D341Med (cell line): Measurements from ENCODE around the gene WDR74.
"Not testable (repeated sequence)": the region's sequence is repeated elsewhere in the genome, so short reads cannot be mapped to it uniquely, and the experiment has no call there.

Source experiments
- DNase-seq: peaks from one replicate; pipeline ENCODE4 v3.0.0; 2012; ENCODE audit warnings: low spot score

Gene WDR74

DNA sequence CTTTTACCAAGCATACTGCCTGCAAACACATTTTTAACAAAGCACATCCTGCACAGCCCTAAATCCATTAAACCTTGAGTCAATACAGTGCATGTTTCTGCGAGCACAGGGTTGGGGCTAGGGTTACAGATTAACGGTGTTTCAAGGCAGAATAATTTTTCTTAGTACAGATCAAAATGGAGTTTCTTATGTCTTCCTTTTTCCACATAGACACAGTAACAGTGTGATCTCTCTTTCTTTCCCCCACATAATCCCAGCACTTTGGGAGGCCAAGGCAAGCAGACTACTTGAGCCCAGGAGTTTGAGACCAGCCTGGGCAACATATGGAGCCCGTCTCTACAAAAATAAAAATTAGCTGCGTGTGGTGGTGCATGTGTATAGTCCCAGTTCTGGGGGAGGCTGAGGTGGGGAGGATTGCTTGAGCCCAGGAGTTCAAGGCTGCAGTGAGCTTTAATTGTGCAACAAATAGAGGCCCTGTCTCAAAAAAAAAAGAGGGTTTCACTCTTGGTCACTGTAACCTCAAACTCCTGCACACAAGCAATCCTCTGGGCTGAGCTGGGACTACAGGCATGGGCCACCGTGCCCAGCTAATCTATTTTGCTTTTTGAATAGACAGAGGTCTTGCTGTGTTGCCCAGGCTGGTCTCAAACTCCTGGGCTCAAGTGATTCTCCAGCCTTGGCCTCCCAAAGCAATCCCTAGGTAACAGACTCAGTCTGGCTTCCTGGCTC lies 21.6 kb upstream of the WDR74 start:
- DNase-seq: no peak

GRCh38 chr11:62859281-62859703 lies 19.9 kb upstream of the WDR74 start:
- DNase-seq: not testable (repeated sequence)

GRCh38 chr11:62858201-62858600 lies 18.8 kb upstream of the WDR74 start:
- no peak for DNase-seq

GRCh38 chr11:62857541-62857982 lies 18.2 kb upstream of the WDR74 start:
- DNase-seq: no peak

DNA sequence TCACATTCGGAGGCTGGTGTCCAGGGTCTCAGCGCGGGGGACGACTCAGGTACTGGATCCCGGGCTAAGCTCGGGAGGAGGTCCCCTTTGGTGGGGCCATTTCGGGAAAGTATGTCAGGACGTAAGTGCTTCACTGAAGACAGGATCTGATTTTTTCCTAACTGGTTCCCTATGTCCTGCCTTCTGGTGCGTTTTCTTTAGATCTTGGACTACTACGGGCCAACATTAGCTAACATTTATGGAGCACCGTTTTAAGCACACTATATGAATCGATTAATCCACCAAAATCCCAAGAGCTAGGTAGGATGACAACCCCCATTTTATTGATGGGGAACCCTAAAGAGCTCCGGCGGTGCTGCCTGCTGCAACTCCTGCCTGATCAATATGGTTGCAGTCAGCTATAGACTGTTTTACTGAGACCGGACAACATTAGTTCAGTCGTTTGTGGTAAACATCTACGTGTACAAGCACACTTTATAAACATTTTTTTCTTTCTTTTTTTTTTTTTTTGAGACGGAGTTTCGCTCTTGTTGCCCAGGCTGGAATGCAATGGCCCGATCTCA lies 17.0 kb upstream of the WDR74 start:
- no peak for DNase-seq

DNA sequence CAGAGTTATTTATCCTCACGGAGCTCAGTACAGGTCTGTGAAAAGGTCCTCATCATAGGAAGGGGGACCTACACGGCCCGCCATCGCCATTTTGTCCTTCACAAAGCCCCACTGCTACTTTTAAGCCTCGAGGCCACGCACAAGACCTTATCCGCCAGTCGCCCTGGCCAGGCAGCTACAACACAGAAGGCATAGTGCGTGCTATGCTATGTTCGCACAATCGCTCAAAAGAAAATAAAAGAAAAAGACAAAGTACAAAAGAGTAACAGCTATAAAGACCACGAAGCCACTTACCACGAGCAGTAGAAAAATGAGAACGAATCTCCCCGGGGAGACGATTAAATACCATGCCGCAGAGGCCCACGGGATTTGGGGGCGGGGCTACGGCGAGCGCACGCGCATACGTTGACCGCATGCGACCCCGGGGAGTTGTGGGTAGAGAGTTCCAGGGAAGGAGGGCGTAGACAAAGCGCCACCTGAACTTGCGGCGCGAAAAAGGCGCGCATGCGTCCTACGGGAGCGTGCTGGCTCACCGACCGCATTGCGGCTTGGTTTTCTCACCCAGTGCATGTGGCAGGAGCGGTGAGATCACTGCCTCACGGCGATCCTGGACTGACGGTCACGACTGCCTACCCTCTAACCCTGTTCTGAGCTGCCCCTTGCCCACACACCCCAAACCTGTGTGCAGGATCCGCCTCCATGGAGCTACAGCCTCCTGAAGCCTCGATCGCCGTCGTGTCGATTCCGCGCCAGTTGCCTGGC lies 16.4 kb upstream of the WDR74 start:
- peak; percentile 93 for DNase-seq

DNA sequence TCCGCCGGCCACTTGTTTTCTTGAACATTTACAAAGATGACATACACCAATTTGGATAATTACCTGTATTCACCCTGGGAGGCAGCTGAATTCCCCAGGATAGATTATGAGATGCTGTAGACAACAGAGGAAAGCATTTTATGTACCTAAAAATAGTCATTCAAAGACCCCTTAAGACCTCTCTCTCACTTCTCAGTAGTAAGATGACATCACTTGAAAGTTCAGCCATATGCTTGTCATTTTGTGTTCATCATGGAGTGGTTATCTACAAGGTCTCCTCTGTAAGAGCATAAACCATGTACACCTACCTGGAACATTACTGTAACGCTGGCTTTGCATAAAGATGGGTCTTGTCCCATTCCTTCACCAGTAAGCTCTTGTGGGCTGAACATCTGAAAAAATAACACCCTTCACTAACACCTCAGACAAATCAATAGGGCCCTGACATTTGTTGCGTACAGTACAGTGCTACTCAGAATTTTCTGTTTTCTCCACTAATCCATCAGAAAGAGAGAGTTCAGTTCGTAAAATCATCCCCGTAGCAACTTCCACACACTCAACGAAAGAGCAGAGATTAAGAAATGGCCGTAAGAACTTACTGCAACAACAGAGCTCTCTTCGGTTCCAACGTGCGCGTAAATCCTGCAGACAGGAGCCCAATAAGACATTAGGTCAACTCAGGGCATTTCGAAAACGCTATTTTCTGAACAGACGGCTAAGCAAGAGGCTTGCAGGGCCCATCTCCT lies 15.6 kb upstream of the WDR74 start:
- no peak for DNase-seq

DNA sequence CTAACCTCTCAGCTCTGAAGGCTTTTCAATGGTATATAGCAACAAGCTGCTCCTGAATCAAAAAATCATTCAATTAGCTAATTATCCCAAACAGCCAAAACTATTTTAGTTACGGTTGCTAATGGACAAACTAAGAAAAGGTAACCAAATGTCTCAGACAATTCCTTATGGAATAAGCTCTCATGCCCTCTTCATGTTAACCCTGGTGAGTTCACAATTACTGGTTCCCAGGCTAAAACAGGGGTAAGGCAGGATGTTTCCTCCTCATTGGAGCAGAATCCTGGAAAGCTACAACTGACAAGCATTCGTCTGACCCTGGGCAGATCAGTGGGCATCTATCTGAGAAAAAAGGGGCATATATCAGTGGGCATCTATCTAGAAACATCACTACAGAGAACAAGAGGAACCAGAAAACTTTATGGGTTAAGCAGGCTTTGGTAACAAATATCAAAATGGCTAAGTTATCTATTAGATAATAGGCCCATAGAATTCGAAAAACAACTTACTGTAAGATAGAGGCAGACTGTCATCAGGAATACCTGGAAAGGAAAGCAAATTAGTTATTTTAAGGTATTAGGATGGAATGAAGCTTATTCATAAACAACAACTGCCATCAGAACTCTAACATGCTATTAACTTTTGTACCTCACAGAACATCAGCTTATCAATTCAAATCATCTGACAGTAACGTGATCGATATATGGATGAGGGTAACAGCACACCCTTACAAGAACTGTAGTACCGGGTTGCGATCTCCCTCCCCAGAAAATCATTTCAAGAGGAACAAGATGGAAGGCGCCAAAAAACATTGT lies 14.8 kb upstream of the WDR74 start:
- DNase-seq: no peak

DNA sequence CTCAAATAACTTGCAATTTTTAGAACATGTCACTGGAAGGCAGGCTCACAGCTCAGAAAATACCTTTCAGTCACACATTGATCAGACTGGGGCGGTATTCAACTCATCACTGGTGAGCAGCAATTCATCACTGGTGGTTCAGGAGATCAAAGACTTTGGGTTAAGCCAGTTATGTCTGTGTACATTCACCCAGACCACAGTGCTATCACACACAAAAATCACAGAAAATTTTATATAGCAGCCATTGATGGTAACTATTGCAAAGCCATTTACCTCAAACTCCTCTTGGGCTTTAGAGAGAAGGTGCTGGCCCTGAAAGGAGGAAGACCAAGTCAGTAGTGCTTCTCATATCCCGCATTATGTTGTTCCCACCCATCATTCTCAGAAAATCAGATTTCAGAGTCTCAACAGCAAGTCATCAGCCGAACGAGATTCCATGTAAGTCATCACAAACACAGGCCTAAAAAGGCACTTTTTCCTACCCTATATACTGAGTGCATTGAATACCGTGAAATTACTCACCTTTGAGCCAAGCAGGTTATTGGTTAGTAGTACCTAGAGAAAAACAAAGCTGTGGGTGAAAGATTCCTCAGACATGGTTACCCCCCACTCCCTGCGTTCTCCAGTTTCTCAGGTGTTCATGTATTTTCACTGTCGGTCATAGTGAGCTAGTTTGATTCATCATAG lies 14.0 kb upstream of the WDR74 start:
- DNase-seq: no peak

GRCh38 chr11:62852523-62853188 lies 13.3 kb upstream of the WDR74 start:
- DNase-seq: no peak

- no peak for DNase-seq
Measured at GRCh38 chr11:62851807-62852522, 12.6 kb upstream of the WDR74 start.

DNA sequence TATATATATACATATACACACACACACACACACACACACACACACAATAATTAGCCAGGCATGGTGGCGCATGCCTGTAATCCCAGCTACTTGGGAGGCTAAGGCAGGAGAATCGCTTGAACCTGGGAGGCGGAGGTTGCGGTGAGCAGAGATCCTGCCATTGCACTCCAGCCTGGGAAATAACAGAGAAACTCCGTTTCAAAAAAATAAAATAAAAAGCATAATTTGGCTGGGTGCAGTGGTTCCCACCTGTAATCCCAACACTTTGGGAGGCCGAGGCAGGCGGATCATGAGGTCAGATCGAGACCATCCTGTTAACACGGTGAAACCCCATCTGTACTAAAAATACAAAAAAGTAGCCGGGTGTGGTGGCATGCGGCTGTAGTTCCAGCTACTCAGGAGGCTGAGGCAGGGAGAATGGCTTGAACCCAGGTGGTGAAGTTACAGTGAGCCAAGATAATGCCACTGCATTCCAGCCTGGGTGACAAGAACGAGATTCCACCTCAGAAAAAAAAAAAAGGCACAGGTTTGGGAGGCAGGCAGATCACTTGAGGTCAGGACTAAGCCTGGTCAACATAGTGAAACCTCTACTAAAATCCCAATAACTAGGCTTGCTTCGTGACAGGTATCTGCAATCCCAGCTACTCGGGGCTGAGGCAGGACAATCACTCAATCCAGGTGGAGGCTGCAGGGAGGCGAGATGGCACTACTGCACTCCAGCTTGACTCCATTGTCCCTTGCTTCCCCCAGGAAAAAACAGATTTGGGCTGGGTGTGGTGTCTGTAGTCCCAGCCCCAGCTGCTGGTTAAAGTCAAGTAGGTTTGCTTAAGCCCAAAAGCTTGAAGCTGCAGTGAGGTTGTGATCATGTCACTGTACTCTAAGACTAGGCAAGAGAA lies 11.8 kb upstream of the WDR74 start:
- no peak for DNase-seq

GRCh38 chr11:62847767-62848314 lies 8.5 kb upstream of the WDR74 start:
- no peak for DNase-seq

- no peak for DNase-seq
Measured at GRCh38 chr11:62846177-62846576, 6.8 kb upstream of the WDR74 start.

DNA sequence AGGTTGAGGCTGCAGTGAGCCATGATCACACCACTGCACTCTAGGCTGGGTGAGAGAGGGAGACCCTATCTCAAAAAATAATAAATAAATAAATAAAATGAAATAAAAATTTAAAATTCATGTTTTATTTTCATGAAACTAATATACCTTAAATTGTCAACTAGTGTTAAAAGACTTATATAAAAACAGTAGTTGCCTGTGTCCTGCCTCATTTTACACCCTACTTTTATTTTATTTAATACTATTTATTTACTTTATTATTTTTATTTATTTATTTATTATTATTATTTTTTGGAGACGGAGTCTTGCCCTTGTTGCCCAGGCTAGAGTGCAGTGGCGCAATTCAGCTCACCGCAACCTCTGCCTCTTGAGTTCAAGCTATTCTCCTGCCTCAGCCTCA lies 4.8 kb upstream of the WDR74 start:
- no peak for DNase-seq

DNA sequence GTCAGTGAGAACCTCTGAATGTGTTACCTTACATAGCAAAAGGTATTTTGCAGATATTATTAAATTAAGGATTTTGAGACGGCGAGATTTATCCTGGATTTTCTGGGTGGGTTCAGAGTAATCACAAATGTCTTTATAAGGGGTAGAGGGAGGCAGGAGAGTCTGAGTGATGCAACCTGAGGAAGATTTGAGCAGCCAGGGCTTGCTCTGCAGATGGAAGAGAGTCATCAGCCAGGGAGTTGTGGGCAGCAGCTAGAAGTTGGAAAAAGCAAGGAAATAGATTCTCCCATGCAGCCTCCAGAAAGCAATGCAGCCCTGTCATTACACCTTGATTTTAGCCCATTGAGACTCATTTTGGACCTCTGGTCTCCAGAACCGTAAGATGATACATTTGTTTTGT lies 4.1 kb upstream of the WDR74 start:
- DNase-seq: no peak

DNA sequence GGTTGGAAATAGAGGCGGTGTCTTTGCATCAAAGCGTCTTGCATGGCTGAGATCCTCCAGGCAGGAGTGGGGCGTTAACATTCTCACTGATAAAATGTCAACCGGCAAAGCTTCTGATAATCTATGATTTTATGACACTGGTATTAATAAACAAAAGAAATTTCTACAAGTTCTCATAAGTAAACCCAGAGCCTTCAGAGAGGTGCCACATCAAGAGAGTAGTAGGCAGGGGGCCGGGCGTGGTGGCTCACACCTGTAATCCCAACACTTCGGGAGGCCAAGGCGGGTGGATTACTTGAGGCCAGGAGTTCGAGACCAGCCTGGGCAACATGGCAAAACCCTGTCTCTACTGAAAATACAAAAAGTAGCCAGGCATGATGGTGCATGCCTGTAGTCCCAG lies 3.5 kb upstream of the WDR74 start:
- not testable (repeated sequence) for DNase-seq

DNA sequence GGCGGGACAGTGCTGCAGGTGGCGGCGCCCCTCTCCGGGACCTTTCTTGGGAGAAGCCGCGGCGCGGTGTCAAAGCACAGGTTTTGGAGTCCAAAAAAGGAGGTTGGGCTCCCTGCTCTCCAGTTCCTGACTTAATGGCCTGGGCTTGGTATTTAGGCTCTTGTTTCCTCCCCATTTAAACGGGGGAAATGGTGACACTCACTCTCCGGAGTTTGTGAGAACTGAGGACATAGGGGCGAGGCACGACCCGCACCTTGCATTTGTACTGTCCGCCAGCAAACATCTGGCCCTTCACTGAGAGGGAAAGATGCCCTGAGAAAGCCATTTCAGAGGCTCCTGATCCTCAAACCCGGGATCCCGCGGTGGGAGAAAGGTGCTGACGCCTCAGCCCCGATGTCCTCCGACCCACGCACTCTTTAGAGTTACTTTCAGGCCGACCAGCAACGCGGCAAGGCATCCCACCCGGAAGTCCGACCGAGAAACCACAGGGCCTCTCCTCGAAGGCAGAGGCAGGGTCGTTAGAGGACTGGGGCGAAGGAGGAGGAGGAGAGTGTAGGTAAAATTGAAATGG lies 2.9 kb upstream of the WDR74 start:
- DNase-seq: peak; percentile 48
